OCI-LY1 (cell line): ENCODE measurements around the gene CIAO3.
"Not testable (repeated sequence)": the region's sequence is repeated elsewhere in the genome, so short reads cannot be mapped to it uniquely, and the experiment has no call there.

Experiments
- H2AFZ ChIP-seq: fragments of 200-600 bp; sonication (generic), shearing (Covaris generic); 2 replicates; pipeline ENCODE4 v1.6.0; 2014; ENCODE audit warnings: antibody characterized with exemption, mild to moderate bottlenecking, low read length
- H3F3A ChIP-seq: fragments of 200-600 bp; sonication (generic), shearing (Covaris generic); 2 replicates; pipeline ENCODE4 v1.6.0; 2014; ENCODE audit warnings: mild to moderate bottlenecking, antibody characterized with exemption, low read length, moderate library complexity; ENCODE audit not compliant: insufficient read depth
- H3K27ac ChIP-seq: fragments of 200-600 bp; sonication (generic); 2 replicates; pipeline ENCODE4 v1.5.1; 2014; ENCODE audit warnings: low read length, mixed run types, mild to moderate bottlenecking, low read depth; ENCODE audit not compliant: poor library complexity, severe bottlenecking
- H3K27me3 ChIP-seq: fragments of 200-600 bp; sonication (generic); 2 replicates; pipeline ENCODE4 v1.6.0; 2014; ENCODE audit warnings: antibody characterized with exemption, mild to moderate bottlenecking, low read length, moderate library complexity; ENCODE audit not compliant: insufficient read depth
- H3K36me3 ChIP-seq: fragments of 200-600 bp; sonication (generic); 2 replicates; pipeline ENCODE4 v1.6.1; 2014; ENCODE audit warnings: mild to moderate bottlenecking, antibody characterized with exemption, low read length, moderate library complexity, mixed read lengths; ENCODE audit not compliant: insufficient read depth
- H3K4me1 ChIP-seq: fragments of 200-600 bp; sonication (generic); 2 replicates; pipeline ENCODE4 v1.5.1; 2014; ENCODE audit warnings: mild to moderate bottlenecking, low read length, moderate library complexity; ENCODE audit not compliant: insufficient read depth, severe bottlenecking
- H3K4me2 ChIP-seq: fragments of 200-600 bp; sonication (generic), shearing (Covaris generic); 2 replicates; pipeline ENCODE4 v1.6.1; 2014; ENCODE audit warnings: low read length
- H3K4me3 ChIP-seq: fragments of 200-600 bp; sonication (generic); 2 replicates; pipeline ENCODE4 v1.5.1; 2014; ENCODE audit warnings: low read length, low read depth, mild to moderate bottlenecking, mixed read lengths; ENCODE audit not compliant: poor library complexity, severe bottlenecking
- H3K79me2 ChIP-seq: fragments of 200-600 bp; shearing (Covaris generic); 2 replicates; pipeline ENCODE4 v1.6.1; 2016; ENCODE audit warnings: mixed run types, low read length, mixed read lengths; ENCODE audit not compliant: insufficient read depth
- H3K9ac ChIP-seq: fragments of 200-600 bp; sonication (generic), shearing (Covaris generic); 2 replicates; pipeline ENCODE4 v1.6.1; 2014; ENCODE audit warnings: mild to moderate bottlenecking, low read length, mixed read lengths
- H3K9me2 ChIP-seq: fragments of 200-600 bp; sonication (generic), shearing (Covaris generic); 2 replicates; pipeline ENCODE4 v1.6.1; 2014; ENCODE audit warnings: low read depth, mild to moderate bottlenecking, low read length, mixed read lengths
- H3K9me3 ChIP-seq: fragments of 200-600 bp; shearing (Covaris generic); 2 replicates; pipeline ENCODE4 v1.6.1; 2014; ENCODE audit warnings: low read length, mixed read lengths
- H4K20me1 ChIP-seq: fragments of 200-600 bp; sonication (generic), shearing (Covaris generic); 2 replicates; pipeline ENCODE4 v1.6.0; 2016; ENCODE audit warnings: mild to moderate bottlenecking, low read length; ENCODE audit not compliant: insufficient read depth
- CTCF ChIP-seq: fragments of 200-600 bp; sonication (generic), shearing (Covaris generic); IDR thresholded peaks from 2 replicates; pipeline ENCODE4 v1.5.1; 2017; ENCODE audit warnings: mild to moderate bottlenecking, antibody characterized with exemption, low read length, moderate library complexity, mixed read lengths
- EZH2 ChIP-seq: fragments of 200-600 bp; sonication (generic), shearing (Covaris generic); IDR thresholded peaks from 2 replicates; pipeline ENCODE4 v1.8.0; 2017; ENCODE audit warnings: borderline replicate concordance, mixed run types, mild to moderate bottlenecking, antibody characterized with exemption, low read length, moderate library complexity, mixed read lengths

Gene CIAO3

DNA sequence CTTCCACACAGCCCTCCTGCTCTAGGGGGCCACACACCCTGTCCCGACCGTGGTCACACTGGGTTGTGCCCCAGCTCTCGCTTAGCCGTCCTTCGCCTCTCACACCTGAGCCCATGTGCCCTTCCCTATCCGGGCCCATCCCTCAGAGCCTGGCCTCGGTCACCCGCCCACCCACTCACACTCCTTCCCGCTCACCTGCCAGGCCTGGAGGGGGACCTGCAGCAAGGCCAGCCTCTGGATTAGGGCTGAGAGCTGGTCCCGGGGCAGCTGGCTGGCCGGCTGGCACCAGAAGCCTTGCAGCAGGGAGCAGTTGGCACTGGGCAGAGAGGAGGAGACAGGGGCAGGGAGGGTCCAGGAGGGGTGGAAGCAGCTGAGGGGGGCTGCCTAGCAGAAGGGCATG is 37.6 kb upstream of the CIAO3 start:
- Histone ChIP-seq H3F3A (no peaks in the 10 kb centered on the region), H3K9ac (no peak overlapping the region), H3K9me2 (no peaks in the 10 kb centered on the region), H3K27ac (no peak overlapping the region), H3K9me3 (no peaks in the 10 kb centered on the region), H3K4me1 (no peaks in the 10 kb centered on the region), H3K36me3 (no peaks in the 10 kb centered on the region), H3K79me2 (no peaks in the 10 kb centered on the region), H2AFZ (no peak overlapping the region), H3K4me3 (no peak overlapping the region), H4K20me1 (no peaks in the 10 kb centered on the region), H3K27me3 (no peaks in the 10 kb centered on the region; the same call in 1 of the 2 replicates), H3K4me2 (no peak overlapping the region)
- no peak for TF ChIP-seq CTCF
- no peak for TF ChIP-seq EZH2

DNA sequence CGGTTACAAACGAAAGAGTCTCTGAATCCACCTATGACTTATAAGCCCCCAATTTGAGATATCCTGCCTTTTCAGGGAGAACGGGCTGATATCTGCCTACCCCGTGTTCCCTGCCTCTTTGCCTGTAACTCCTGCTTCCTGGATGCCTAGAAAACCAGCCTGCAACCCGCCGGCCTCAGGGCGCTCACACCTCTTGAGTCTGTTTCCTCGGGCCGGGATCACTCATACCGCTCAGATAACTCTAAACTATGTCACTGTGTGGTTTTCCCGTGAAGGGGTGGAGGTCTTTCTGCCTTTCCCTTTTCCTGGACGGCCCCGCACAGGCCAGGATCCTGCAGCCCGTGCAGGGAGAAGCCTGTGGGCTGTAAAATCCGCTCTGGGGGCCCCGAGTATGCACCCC is 37.0 kb upstream of the CIAO3 start:
- H3K9me2 ChIP-seq, result no peaks in the 10 kb centered on the region
- H4K20me1 ChIP-seq, result no peaks in the 10 kb centered on the region
- H3K27ac ChIP-seq, result no peak overlapping the region
- H3K4me3 ChIP-seq, result no peak overlapping the region
- no peaks in the 10 kb centered on the region for H3K4me1 ChIP-seq
- H3K36me3 ChIP-seq, result no peaks in the 10 kb centered on the region
- no peak overlapping the region for H3K9ac ChIP-seq
- TF ChIP-seq EZH2, result no peak
- no peak for TF ChIP-seq CTCF
- H2AFZ ChIP-seq, result no peak overlapping the region
- no peaks in the 10 kb centered on the region for H3K9me3 ChIP-seq
- H3K79me2 ChIP-seq, result no peaks in the 10 kb centered on the region
- H3K4me2 ChIP-seq, result no peak overlapping the region
- no peaks in the 10 kb centered on the region; the same call in 1 of the 2 replicates for H3K27me3 ChIP-seq
- no peaks in the 10 kb centered on the region for H3F3A ChIP-seq

GRCh38 chr16:776824-777223 is 36.0 kb upstream of the CIAO3 start:
- H2AFZ ChIP-seq, result no peak overlapping the region
- H4K20me1 ChIP-seq, result no peaks in the 10 kb centered on the region
- H3K27ac ChIP-seq, result no peak overlapping the region
- no peak overlapping the region for H3K9ac ChIP-seq
- H3K36me3 ChIP-seq, result no peaks in the 10 kb centered on the region
- TF ChIP-seq EZH2, result no peak
- H3K9me2 ChIP-seq, result no peaks in the 10 kb centered on the region
- no peaks in the 10 kb centered on the region for H3K4me1 ChIP-seq
- H3K4me3 ChIP-seq, result no peak overlapping the region
- no peak overlapping the region for H3K4me2 ChIP-seq
- H3F3A ChIP-seq, result no peaks in the 10 kb centered on the region
- H3K79me2 ChIP-seq, result no peaks in the 10 kb centered on the region
- no peaks in the 10 kb centered on the region for H3K9me3 ChIP-seq
- no peaks in the 10 kb centered on the region; the same call in 1 of the 2 replicates for H3K27me3 ChIP-seq

DNA sequence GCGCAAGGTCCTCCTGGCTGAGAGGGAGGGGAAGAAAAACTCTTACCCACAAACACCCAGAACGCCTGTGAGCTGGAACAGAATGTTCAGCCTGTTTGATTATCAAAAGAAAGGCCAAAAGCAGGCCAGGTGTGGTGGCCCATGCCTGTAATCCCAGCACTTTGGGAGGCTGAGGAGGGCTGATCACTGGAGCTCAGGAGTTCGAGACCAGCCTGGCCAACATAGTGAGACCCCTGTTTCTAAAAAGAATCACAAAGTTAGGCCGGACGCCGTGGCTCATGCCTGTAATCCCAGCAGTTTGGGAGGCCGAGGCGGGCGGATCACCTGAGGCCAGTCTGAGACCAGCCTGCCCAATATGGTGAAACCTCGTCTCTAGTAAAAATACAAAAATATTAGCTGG is 35.5 kb upstream of the CIAO3 start:
- not testable (repeated sequence) for H3K79me2 ChIP-seq, H3K4me3 ChIP-seq, H3K27me3 ChIP-seq, H3K36me3 ChIP-seq, H3F3A ChIP-seq, H3K4me1 ChIP-seq, H3K27ac ChIP-seq, H3K9me3 ChIP-seq, H3K4me2 ChIP-seq, H4K20me1 ChIP-seq, H3K9me2 ChIP-seq, H2AFZ ChIP-seq, H3K9ac ChIP-seq
